Measurements from ENCODE around the gene KLHL29. TPM values are rescaled to one million over a fixed set of nuclear protein-coding genes. Genes with fewer than 3 reads are reported as not detected.

Gene KLHL29
- total and polyA plus RNA-seq, 4 donors = 0.29 to 2.3 (median 0.68) TPM

GRCh38 chr2:23660237-23660636 is 275.3 kb downstream of the KLHL29 start (continued):
- no peak for TF ChIP-seq REST (IDR thresholded peaks at IDR 0.05)
- TF ChIP-seq EGR1 (IDR thresholded peaks at IDR 0.05; ENCODE audit: low read depth in 2 of 2) = no peak
- no peak for TF ChIP-seq SP1 (IDR thresholded peaks at IDR 0.05)
- TF ChIP-seq RXRA (IDR thresholded peaks at IDR 0.05) = no peak
- TF ChIP-seq FOXA2 (IDR thresholded peaks at IDR 0.05) = no peak
- TF ChIP-seq FOXA1 (IDR thresholded peaks at IDR 0.05) = no peak
- TF ChIP-seq JUND (IDR thresholded peaks at IDR 0.05) = no peak
- no peak for TF ChIP-seq HNF4A (conservative IDR thresholded peaks at IDR 0.05)
- TF ChIP-seq MAX (IDR thresholded peaks at IDR 0.05) = no peak
- no peak for TF ChIP-seq YY1 (IDR thresholded peaks at IDR 0.05)

- WGBS = 79% methylated on average over 11 of the region's 11 CpGs
- Histone ChIP-seq H3K4me1 (ENCODE audit: control insufficient read depth in 4 of 4, insufficient read depth in 4 of 4, low read length in 3 of 4) (no peaks in the 10 kb centered on the region), H3K9me3 (ENCODE audit: control insufficient read depth in 4 of 4, low read length in 3 of 4) (no peaks in the 10 kb centered on the region), H3K36me3 (ENCODE audit: control insufficient read depth in 4 of 4, insufficient read depth in 3 of 4, low read depth in 1 of 4, low read length in 3 of 4) (no peaks in the 10 kb centered on the region), H3K27me3 (ENCODE audit: control insufficient read depth in 4 of 4, insufficient read depth in 4 of 4, low read length in 3 of 4) (no peaks in the 10 kb centered on the region), H3K9ac (ENCODE audit: low read depth in 1 of 2, low read length in 2 of 2) (no peak overlapping the region), H3K27ac (ENCODE audit: low read depth in 1 of 2, low read length in 2 of 2) (no peak overlapping the region), H3K4me3 (ENCODE audit: low read depth in 1 of 3, low read length in 3 of 3) (no peak overlapping the region)
- no peak for TF ChIP-seq CTCF (IDR thresholded peaks at IDR 0.05; ENCODE audit: low read depth, low read length, missing input control)
- no peak for TF ChIP-seq JUND (IDR thresholded peaks at IDR 0.05)
- no peak for TF ChIP-seq FOXA2 (IDR thresholded peaks at IDR 0.05)
- DNase-seq (ENCODE audit: low spot score) = no peak
These were observed 276.5 kb downstream of the KLHL29 start for GRCh38 chr2:23661276-23662050.

GRCh38 chr2:23662466-23662865 is 277.5 kb downstream of the KLHL29 start:
- no peak for DNase-seq (ENCODE audit: low spot score)
- H3K4me3 ChIP-seq (ENCODE audit: low read depth in 1 of 3, low read length in 3 of 3) = no peak overlapping the region
- TF ChIP-seq JUND (IDR thresholded peaks at IDR 0.05) (no peak), REST (IDR thresholded peaks at IDR 0.05) (no peak), RAD21 (IDR thresholded peaks at IDR 0.05) (no peak), GABPA (IDR thresholded peaks at IDR 0.05 in 1 of 2, conservative IDR thresholded peaks at IDR 0.05 in 1 of 2) (no peak), TAF1 (conservative IDR thresholded peaks at IDR 0.05) (no peak), ZBTB33 (IDR thresholded peaks at IDR 0.05) (no peak), FOXA2 (IDR thresholded peaks at IDR 0.05) (no peak), NR2F2 (IDR thresholded peaks at IDR 0.05) (no peak), YY1 (IDR thresholded peaks at IDR 0.05) (no peak), RXRA (IDR thresholded peaks at IDR 0.05) (no peak), EGR1 (IDR thresholded peaks at IDR 0.05; ENCODE audit: low read depth in 2 of 2) (no peak), HNF4A (conservative IDR thresholded peaks at IDR 0.05) (no peak)
- H3K27ac ChIP-seq (ENCODE audit: low read depth in 1 of 2, low read length in 2 of 2) = no peak overlapping the region
- WGBS = 67% methylated on average over 6 of the region's 6 CpGs
- H3K4me1 ChIP-seq (ENCODE audit: control insufficient read depth in 4 of 4, insufficient read depth in 4 of 4, low read length in 3 of 4) = no peaks in the 10 kb centered on the region
- H3K9ac ChIP-seq (ENCODE audit: low read depth in 1 of 2, low read length in 2 of 2) = no peak overlapping the region
- H3K36me3 ChIP-seq (ENCODE audit: control insufficient read depth in 4 of 4, insufficient read depth in 3 of 4, low read depth in 1 of 4, low read length in 3 of 4) = no peaks in the 10 kb centered on the region
- H3K27me3 ChIP-seq (ENCODE audit: control insufficient read depth in 4 of 4, insufficient read depth in 4 of 4, low read length in 3 of 4) = no peaks in the 10 kb centered on the region
- no peaks in the 10 kb centered on the region for H3K9me3 ChIP-seq (ENCODE audit: control insufficient read depth in 4 of 4, low read length in 3 of 4)

Data from liver (tissue), 9 donors.